Thyroid gland (tissue), 4 donors: ENCODE data around the gene LRP8.

Experiments
- POLR2A ChIP-seq, 2 donors: fragments of 450-650 bp; IDR thresholded peaks; one replicate each; pipeline ENCODE4 v1.6.1; 2017; ENCODE audit warnings: antibody characterized with exemption in 2 of 2, mild to moderate bottlenecking in 2 of 2, moderate library complexity in 1 of 2
- TF ChIP-seq, protein P1 (sequence below), 6 experiments: fragments of 200-600 bp in 3 of 6; fragments of 450-650 bp in 3 of 6; sonication (generic) in 3 of 6; IDR thresholded peaks; one replicate each; pipeline ENCODE4 v1.5.1; 2016 to 2019; ENCODE audit warnings: antibody characterized with exemption in 6 of 6, mild to moderate bottlenecking in 2 of 6, inconsistent platforms in 1 of 6, moderate library complexity in 1 of 6

- TF ChIP-seq, protein P1, sequence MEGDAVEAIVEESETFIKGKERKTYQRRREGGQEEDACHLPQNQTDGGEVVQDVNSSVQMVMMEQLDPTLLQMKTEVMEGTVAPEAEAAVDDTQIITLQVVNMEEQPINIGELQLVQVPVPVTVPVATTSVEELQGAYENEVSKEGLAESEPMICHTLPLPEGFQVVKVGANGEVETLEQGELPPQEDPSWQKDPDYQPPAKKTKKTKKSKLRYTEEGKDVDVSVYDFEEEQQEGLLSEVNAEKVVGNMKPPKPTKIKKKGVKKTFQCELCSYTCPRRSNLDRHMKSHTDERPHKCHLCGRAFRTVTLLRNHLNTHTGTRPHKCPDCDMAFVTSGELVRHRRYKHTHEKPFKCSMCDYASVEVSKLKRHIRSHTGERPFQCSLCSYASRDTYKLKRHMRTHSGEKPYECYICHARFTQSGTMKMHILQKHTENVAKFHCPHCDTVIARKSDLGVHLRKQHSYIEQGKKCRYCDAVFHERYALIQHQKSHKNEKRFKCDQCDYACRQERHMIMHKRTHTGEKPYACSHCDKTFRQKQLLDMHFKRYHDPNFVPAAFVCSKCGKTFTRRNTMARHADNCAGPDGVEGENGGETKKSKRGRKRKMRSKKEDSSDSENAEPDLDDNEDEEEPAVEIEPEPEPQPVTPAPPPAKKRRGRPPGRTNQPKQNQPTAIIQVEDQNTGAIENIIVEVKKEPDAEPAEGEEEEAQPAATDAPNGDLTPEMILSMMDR (IDR thresholded peaks at IDR 0.05): no peak
- no peak for TF ChIP-seq POLR2A (IDR thresholded peaks at IDR 0.05)
Measured at GRCh38 chr1:53371851-53372250, 44.0 kb upstream of the LRP8 start.
